H9 (cell line): ENCODE data around the gene PTK7. TPM values are rescaled to one million over a fixed set of nuclear protein-coding genes. Genes with fewer than 3 reads are reported as not detected.

Source experiments
- DNase-seq: peaks from one replicate; pipeline ENCODE4 v3.0.0-alpha.2; 2017
- H2AFZ ChIP-seq: one replicate; pipeline ENCODE4 v1.6.1; 2013; ENCODE audit warnings: mild to moderate bottlenecking, low read length, control low read depth, moderate library complexity
- H2AK5ac ChIP-seq: 2 replicates; pipeline ENCODE4 v1.6.1; 2013; ENCODE audit warnings: low read length, control low read depth, mixed read lengths; ENCODE audit not compliant: insufficient read length
- H2BK120ac ChIP-seq: one replicate; pipeline ENCODE4 v1.6.1; 2013; ENCODE audit warnings: low read depth, mild to moderate bottlenecking, low read length, control low read depth, inconsistent platforms; ENCODE audit not compliant: poor library complexity, severe bottlenecking
- H2BK12ac ChIP-seq: 2 replicates; pipeline ENCODE4 v1.6.1; 2013; ENCODE audit warnings: low read length, control low read depth, mixed read lengths, low read depth; ENCODE audit not compliant: insufficient read length
- H2BK15ac ChIP-seq: 2 replicates; pipeline ENCODE4 v1.6.1; 2013; ENCODE audit warnings: low read depth, low read length, control low read depth
- H2BK20ac ChIP-seq: one replicate; pipeline ENCODE4 v1.6.1; 2013; ENCODE audit warnings: low read depth, mild to moderate bottlenecking, low read length, control low read depth, inconsistent platforms; ENCODE audit not compliant: poor library complexity, severe bottlenecking
- H2BK5ac ChIP-seq: 2 replicates; pipeline ENCODE4 v1.6.1; 2013; ENCODE audit warnings: low read length, control low read depth, mixed read lengths; ENCODE audit not compliant: insufficient read length
- H3K14ac ChIP-seq: 2 replicates; pipeline ENCODE4 v1.6.1; 2013; ENCODE audit warnings: low read length, control low read depth; ENCODE audit not compliant: insufficient read depth
- H3K18ac ChIP-seq: 2 replicates; pipeline ENCODE4 v1.6.1; 2013; ENCODE audit warnings: low read depth, mild to moderate bottlenecking, mixed read lengths, low read length, control low read depth; ENCODE audit not compliant: insufficient read length
- H3K23ac ChIP-seq: 2 replicates; pipeline ENCODE4 v1.6.1; 2013; ENCODE audit warnings: low read length, control low read depth, mixed read lengths, low read depth; ENCODE audit not compliant: insufficient read length
- H3K23me2 ChIP-seq: 2 replicates; pipeline ENCODE4 v1.6.1; 2013; ENCODE audit warnings: low read depth, mild to moderate bottlenecking, mixed read lengths, low read length, control low read depth; ENCODE audit not compliant: insufficient read length, poor library complexity, severe bottlenecking
- H3K27ac ChIP-seq: 2 replicates; pipeline ENCODE4 v1.5.1; 2013; ENCODE audit warnings: low read length, control low read depth, mixed read lengths, low read depth; ENCODE audit not compliant: insufficient read length
- H3K27me3 ChIP-seq: 2 replicates; pipeline ENCODE4 v1.6.1; 2013; ENCODE audit warnings: low read length, control low read depth, inconsistent platforms; ENCODE audit not compliant: insufficient read depth
- H3K4ac ChIP-seq: 2 replicates; pipeline ENCODE4 v1.6.1; 2013; ENCODE audit warnings: low read depth, mild to moderate bottlenecking, control low read depth, inconsistent platforms, low read length, moderate library complexity
- H3K4me1 ChIP-seq: 2 replicates; pipeline ENCODE4 v1.6.1; 2013; ENCODE audit warnings: low read length, control low read depth, inconsistent platforms; ENCODE audit not compliant: insufficient read depth
- H3K4me2 ChIP-seq: 2 replicates; pipeline ENCODE4 v1.6.1; 2013; ENCODE audit warnings: low read length, control low read depth, mixed read lengths; ENCODE audit not compliant: insufficient read length, insufficient read depth
- H3K56ac ChIP-seq: 2 replicates; pipeline ENCODE4 v1.6.1; 2013; ENCODE audit warnings: low read depth, mild to moderate bottlenecking, mixed read lengths, low read length, control low read depth; ENCODE audit not compliant: insufficient read length
- H3K79me1 ChIP-seq: 2 replicates; pipeline ENCODE4 v1.6.1; 2013; ENCODE audit warnings: low read depth, mild to moderate bottlenecking, moderate library complexity, low read length, control low read depth, inconsistent platforms; ENCODE audit not compliant: insufficient read depth, poor library complexity, severe bottlenecking
- H3K79me2 ChIP-seq: 2 replicates; pipeline ENCODE4 v1.6.1; 2013; ENCODE audit warnings: low read length, control low read depth, inconsistent platforms; ENCODE audit not compliant: insufficient read depth
- H3K9ac ChIP-seq: 2 replicates; pipeline ENCODE4 v1.6.1; 2013; ENCODE audit warnings: low read length, control low read depth, mixed read lengths; ENCODE audit not compliant: insufficient read length; ENCODE audit errors: extremely low read depth
- H3K9me3 ChIP-seq: one replicate; pipeline ENCODE4 v1.6.1; 2013; ENCODE audit warnings: low read depth, low read length, inconsistent platforms; ENCODE audit not compliant: control insufficient read depth
- H3T11ph ChIP-seq: one replicate; pipeline ENCODE4 v1.6.1; 2013; ENCODE audit warnings: mild to moderate bottlenecking, low read length, control low read depth, inconsistent platforms
- H4K20me1 ChIP-seq: one replicate; pipeline ENCODE4 v1.6.1; 2013; ENCODE audit not compliant: control insufficient read depth, insufficient read length, insufficient read depth
- H4K5ac ChIP-seq: 2 replicates; pipeline ENCODE4 v1.6.1; 2013; ENCODE audit warnings: low read depth, mild to moderate bottlenecking, mixed read lengths, low read length, control low read depth; ENCODE audit not compliant: insufficient read length
- H4K8ac ChIP-seq: replicated peaks from 2 replicates; pipeline ENCODE4 v1.6.1; 2013; ENCODE audit warnings: low read length, control low read depth, mixed read lengths, low read depth; ENCODE audit not compliant: insufficient read length
- H4K91ac ChIP-seq: 2 replicates; pipeline ENCODE4 v1.6.1; 2013; ENCODE audit warnings: low read depth, mild to moderate bottlenecking, moderate library complexity, mixed read lengths, low read length, control low read depth; ENCODE audit not compliant: insufficient read length
- H3K27ac Mint-ChIP-seq, 3 experiments: 2 replicates in 2 of 3; 3 replicates in 1 of 3; pipeline ENCODE4 v1.8.0; 2020 to 2021; ENCODE audit warnings: mixed read lengths in 3 of 3, mild to moderate bottlenecking in 1 of 3, moderate library complexity in 1 of 3
- H3K27me3 Mint-ChIP-seq: 2 replicates; pipeline ENCODE4 v1.8.0; 2021; ENCODE audit warnings: low read depth, mild to moderate bottlenecking, moderate library complexity, mixed read lengths
- H3K36me3 Mint-ChIP-seq, 3 experiments: 2 replicates in 2 of 3; 3 replicates in 1 of 3; pipeline ENCODE4 v1.8.0; 2020 to 2021; ENCODE audit warnings: low read depth in 3 of 3, mixed read lengths in 3 of 3; ENCODE audit not compliant: insufficient read depth in 1 of 3
- H3K4me1 Mint-ChIP-seq, 2 experiments: 2 replicates each; pipeline ENCODE4 v1.8.0; 2020; ENCODE audit warnings: mixed read lengths in 2 of 2
- H3K4me3 Mint-ChIP-seq, 2 experiments: 2 replicates in 1 of 2; 3 replicates in 1 of 2; pipeline ENCODE4 v1.8.0; 2020 to 2021; ENCODE audit warnings: mild to moderate bottlenecking in 2 of 2, mixed read lengths in 2 of 2, moderate library complexity in 1 of 2
- H3K9me3 Mint-ChIP-seq, 2 experiments: 2 replicates in 1 of 2; 3 replicates in 1 of 2; pipeline ENCODE4 v1.8.0; 2020; ENCODE audit warnings: mild to moderate bottlenecking in 2 of 2, mixed read lengths in 2 of 2, moderate library complexity in 1 of 2
- WGBS: extraction: QIAGEN DNeasy Blood & Tissue Kit; methylation state at CpG from one replicate; pipeline ENCODE4 v1.1.7; 2013; ENCODE audit warnings: missing lambda C conversion rate, low lambda C conversion rate, mixed read lengths; ENCODE audit not compliant: insufficient read length; ENCODE audit errors: extremely low coverage; 5-methylcytosine and 5-hydroxymethylcytosine counted together
- total RNA-seq: library from RNA; stranded (reverse); gene quantifications from 2 replicates; pipeline ENCODE4 v1.2.1, GENCODE V29; 2021
- TF ChIP-seq, protein P1 (sequence below): fragments of 200-600 bp; sonication (generic); conservative IDR thresholded peaks from 3 replicates; pipeline ENCODE4 v1.8.0; 2021; ENCODE audit warnings: antibody characterized with exemption, mild to moderate bottlenecking

PTK7 gene
- total RNA-seq, 1 experiment from 2014 or later: 128 TPM

DNA sequence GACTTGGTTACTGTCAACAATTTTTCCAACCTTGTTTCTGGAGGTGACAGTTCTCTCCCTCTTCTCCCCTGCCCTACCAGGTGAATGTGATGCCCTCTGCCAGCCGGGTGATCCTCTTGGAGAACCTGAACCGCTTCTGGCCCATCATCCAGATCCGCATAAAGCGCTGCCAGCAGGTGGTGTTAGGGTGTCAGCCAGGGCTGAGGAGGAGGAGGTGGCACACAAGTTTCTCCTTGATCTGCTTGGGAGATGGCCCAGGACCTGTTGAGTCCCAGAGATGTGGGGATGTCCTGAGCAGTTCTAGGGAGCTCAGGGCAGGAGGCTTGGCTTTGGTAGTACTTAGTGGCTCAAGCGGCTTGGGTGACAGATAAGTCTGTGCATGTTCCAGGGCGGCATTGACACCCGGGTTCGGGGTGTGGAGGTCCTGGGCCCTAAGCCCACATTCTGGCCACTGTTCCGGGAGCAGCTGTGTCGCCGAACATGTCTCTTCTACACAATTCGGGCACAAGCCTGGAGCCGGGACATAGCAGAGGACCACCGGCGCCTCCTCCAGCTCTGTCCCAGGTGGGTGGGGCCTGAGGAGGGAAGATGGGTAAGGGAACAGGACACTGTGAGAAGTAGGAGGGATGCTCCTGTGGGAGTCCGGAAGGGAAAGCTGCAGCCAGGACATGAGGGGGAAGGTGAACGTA, 127.1 kb downstream of the PTK7 start:
- no peaks in the 10 kb centered on the region; a peak in 3 of 7 replicates for H3K36me3 Mint-ChIP-seq
- Histone ChIP-seq H3K4me1 (no peaks in the 10 kb centered on the region), H3K9ac (no peak overlapping the region), H3K23me2 (no peaks in the 10 kb centered on the region), H3K79me2 (no peaks in the 10 kb centered on the region), H3K27me3 (no peaks in the 10 kb centered on the region), H2AFZ (no peak overlapping the region), H3K27ac (no peak overlapping the region), H3K56ac (no peak overlapping the region), H3K14ac (no peak overlapping the region), H2BK12ac (no peak overlapping the region), H2AK5ac (no peak overlapping the region), H3K4me2 (no peak overlapping the region), H2BK120ac (no peak overlapping the region), H2BK20ac (no peak overlapping the region), H4K8ac (no peak overlapping the region), H3T11ph (no peak overlapping the region), H3K18ac (no peak overlapping the region), H3K23ac (no peak overlapping the region), H4K20me1 (no peaks in the 10 kb centered on the region), H2BK5ac (no peak overlapping the region), H3K79me1 (no peaks in the 10 kb centered on the region), H3K9me3 (no peaks in the 10 kb centered on the region), H4K91ac (no peak overlapping the region), H2BK15ac (no peak overlapping the region), H4K5ac (no peak overlapping the region), H3K4ac (no peak overlapping the region)
- no peak overlapping the region; a peak in 1 of 7 replicates for H3K27ac Mint-ChIP-seq
- no peaks in the 10 kb centered on the region for H3K9me3 Mint-ChIP-seq
- H3K4me3 Mint-ChIP-seq: no peak overlapping the region
- TF ChIP-seq, protein P1, sequence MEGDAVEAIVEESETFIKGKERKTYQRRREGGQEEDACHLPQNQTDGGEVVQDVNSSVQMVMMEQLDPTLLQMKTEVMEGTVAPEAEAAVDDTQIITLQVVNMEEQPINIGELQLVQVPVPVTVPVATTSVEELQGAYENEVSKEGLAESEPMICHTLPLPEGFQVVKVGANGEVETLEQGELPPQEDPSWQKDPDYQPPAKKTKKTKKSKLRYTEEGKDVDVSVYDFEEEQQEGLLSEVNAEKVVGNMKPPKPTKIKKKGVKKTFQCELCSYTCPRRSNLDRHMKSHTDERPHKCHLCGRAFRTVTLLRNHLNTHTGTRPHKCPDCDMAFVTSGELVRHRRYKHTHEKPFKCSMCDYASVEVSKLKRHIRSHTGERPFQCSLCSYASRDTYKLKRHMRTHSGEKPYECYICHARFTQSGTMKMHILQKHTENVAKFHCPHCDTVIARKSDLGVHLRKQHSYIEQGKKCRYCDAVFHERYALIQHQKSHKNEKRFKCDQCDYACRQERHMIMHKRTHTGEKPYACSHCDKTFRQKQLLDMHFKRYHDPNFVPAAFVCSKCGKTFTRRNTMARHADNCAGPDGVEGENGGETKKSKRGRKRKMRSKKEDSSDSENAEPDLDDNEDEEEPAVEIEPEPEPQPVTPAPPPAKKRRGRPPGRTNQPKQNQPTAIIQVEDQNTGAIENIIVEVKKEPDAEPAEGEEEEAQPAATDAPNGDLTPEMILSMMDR: no peak
- H3K27me3 Mint-ChIP-seq: no peaks in the 10 kb centered on the region; the same call in 1 of the 2 replicates
- peaks cover 4 to 10% of the 10 kb centered on the region in 2 experiments; a peak in 3 of 4 replicates for H3K4me1 Mint-ChIP-seq
- no peak for DNase-seq
- no CpG with 5 or more reads among the region's 17 CpGs for WGBS
